NCI-H2196 (cell line): ENCODE data around the gene EFEMP2.

Experiments
- DNase-seq: peaks from one replicate; lab custom pipeline; 2025; ENCODE audit not compliant: unreplicated experiment; lab: John Stamatoyannopoulos, UW

The EFEMP2 gene

GRCh38 chr11:65867284-65868071 lies 5.1 kb downstream of the EFEMP2 start:
- DNase-seq, result no peak

DNA sequence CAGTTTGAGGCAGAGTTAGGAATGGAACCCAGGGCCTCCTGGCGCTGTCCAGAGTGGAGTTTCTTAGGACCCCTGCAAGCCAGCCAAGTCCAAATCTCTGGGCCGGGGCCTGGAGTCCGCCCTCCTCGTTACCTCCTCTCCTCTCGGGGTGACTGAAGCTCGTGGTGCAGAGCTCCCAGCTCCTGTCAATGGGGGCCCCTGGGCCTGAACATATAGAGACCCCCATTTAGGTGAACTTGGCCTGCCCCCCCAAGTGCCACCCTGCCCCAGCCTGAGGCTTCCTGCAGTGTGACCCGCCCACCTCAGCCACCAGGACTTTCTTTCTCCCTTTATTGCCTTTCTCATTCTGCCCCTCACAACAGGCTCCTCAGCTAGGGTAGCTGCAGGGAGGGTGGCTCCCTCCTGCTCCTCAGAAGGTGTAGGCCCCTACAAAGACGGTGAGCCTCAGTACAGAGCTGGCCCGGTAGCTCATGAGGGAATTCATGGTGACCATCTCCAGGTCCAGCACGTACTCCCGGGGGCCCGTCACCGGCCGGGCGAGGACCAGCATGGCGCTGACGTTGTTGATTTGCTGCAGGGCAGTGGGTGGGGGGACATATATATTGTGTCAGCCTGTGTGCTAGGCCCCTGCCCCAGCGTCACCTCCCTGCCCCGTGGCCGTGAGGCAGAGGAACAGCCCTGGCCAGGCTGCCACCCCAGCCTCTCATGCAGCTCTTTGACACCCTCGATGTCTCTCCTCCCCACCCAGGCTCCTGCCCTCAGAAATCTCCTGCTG lies 5.9 kb downstream of the EFEMP2 start:
- no peak for DNase-seq

DNA sequence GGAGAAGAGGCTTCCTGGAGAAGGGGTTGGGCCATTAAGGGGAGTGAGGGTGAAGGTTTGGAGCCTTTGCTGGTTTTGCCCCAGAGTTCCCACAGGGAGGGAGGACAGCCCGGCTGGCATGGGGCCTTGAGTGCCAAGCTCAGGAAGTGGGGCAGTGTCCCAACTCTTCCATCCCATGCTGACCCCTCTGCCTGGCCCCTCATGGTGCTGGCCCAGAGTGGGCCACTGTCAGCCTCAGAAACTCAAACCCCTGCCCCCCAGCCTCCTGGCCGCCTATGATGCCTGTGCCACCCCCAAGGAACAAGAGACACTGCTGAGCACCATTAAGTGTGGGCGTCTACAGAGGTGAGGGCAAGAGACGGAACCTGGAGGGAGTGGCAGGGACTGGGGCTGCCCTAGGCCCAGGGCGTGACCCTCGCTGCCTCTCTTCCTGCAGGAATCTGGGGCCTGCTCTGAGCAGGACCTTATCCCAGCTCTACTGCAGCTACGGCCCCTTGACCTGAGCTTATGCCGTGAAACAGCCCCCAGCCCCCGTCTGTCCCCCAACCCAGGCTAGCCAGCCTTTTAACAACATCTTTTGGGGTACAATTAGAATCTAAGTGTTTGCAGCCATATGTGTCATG lies 6.9 kb downstream of the EFEMP2 start:
- DNase-seq, result no peak

DNA sequence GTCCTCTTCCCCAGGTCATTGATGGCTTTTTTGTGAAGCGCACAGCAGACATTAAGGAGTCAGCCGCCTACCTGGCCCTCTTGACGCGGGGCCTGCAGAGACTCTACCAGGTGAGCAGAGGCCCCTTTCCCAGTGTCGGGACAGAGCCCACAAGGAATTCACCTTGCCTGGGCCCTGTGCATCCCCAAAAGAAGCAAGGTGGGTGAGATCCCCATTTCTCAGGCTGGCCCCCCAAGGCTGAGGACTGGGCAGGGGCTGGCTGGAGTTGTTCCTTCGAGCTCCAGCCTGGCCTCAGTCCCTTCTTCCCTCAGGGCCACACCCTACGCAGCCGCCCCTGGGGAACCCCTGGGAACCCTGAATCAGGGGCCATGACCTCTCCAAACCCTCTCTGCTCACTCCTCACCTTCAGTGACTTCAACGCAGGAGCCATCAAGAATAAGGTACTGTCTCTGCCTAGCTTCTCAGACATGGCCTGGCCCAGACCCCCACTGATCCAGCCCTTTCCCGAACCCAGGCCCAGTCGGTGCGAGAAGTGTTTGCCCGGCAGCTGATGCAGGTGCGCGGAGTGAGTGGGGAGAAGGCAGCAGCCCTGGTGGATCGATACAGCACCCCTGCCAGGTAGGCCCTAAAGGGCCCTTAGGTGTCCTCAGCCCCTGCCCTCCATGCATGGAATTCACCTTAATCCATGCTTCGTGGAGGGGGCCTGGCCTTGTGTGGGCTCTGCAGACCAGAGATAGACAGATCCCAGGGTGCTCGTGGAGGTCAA lies 7.7 kb downstream of the EFEMP2 start:
- no peak for DNase-seq

DNA sequence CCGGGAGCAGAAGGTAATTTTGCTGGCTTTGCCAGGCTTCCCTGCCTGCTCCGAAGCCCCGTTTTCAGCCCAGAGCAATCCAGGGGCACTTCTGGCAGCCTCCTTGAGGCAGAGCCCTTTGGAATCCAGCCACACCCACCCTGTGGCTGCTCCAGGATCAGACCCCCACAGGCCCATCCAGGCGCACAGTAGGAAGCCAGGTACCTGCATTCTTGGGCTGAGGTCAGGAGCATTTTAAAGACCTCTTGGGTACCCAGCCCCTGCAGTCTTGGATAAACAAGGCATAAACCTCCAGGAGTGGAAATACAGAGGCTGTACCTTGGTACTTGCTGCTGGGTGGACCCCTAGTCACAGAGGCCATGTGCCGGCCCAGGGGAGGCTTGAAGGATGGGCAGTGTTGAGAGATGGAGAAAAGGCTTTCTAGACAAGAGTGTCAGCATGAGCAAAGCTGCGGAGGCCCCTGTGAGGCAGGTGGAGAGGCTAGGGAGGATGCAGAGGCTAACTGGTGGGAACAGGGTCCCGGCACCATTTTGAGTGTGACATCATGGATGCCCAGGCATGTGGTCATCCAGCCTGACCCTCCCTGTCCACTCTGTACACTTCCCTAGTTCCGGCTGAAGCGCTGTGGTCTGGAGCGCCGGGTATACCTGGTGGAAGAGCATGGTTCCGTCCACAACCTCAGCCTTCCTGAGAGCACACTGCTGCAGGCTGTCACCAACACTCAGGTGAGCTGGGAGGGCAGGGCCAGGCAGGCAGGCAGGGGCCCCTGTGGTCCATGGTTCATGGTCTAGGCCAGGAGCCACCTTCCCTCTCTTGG lies 8.5 kb downstream of the EFEMP2 start:
- no peak for DNase-seq

GRCh38 chr11:65862941-65863888 lies 9.4 kb downstream of the EFEMP2 start:
- DNase-seq, result no peak

- no peak for DNase-seq
Measured at GRCh38 chr11:65862191-65862735, 10.3 kb downstream of the EFEMP2 start.

GRCh38 chr11:65861533-65862183 lies 10.9 kb downstream of the EFEMP2 start:
- DNase-seq, result no peak

- no peak for DNase-seq
Measured at GRCh38 chr11:65861165-65861505, 11.5 kb downstream of the EFEMP2 start.

DNA sequence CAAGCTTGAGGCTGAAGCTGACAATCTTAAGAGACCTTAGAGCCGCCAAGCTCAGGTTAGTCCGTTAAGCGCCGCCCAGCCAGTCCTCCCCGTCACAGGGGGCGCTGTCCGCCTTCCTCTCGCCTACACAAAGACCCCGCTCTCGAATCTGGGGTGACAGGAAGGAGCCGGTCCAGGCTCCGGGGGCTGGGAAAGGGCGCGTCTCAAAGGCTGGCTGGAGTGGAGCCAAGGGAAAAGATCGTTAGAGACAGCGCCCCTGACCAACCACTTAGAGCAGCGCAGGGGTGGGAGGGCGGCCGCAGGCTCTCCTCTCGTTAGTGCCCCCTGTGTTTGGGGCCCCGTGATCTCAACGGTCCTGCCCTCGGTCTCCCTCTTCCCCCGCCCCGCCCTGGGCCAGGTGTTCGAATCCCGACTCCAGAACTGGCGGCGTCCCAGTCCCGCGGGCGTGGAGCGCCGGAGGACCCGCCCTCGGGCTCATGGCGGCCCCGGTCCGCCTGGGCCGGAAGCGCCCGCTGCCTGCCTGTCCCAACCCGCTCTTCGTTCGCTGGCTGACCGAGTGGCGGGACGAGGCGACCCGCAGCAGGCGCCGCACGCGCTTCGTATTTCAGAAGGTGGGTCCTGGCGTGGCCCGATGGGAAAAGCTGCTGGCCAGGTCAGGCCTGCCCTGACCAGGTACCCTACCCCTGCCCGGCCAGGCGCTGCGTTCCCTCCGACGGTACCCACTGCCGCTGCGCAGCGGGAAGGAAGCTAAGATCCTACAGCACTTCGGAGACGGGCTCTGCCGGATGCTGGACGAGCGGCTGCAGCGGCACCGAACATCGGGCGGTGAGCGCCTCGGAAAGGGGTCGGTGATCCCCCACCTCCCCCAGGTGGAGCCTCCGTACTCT lies 12.1 kb downstream of the EFEMP2 start, which contains the start of gene MUS81:
Gene MUS81 (plus strand): TSS at position 156 of the 887 bp plus-strand sequence. CDS start 321 bp downstream, at position 477.
- DNase-seq, result peak; percentile 99

DNA sequence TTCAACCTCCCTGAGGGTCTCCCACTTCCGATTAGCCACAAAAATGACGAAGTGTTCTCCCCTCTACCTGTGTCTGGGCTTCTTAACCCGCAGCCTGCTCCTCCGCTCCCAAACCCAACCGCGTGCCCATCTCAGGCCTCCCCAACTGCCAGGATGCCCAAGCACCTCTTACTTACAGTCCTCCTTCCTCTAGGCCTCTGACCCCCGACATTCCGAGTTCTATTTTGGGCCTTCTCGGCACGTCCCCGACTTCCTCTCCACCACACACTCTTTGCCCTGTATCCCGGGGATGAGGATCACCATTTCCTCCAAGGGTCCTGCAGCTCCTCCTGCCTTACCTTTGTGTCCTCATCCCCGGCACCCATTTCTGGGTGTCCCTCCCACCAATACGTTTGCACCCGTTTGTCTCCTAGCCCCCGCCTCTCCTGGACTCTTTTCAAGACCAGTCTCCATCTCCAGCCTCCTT lies 12.8 kb downstream of the EFEMP2 start:
- DNase-seq, result no peak

DNA sequence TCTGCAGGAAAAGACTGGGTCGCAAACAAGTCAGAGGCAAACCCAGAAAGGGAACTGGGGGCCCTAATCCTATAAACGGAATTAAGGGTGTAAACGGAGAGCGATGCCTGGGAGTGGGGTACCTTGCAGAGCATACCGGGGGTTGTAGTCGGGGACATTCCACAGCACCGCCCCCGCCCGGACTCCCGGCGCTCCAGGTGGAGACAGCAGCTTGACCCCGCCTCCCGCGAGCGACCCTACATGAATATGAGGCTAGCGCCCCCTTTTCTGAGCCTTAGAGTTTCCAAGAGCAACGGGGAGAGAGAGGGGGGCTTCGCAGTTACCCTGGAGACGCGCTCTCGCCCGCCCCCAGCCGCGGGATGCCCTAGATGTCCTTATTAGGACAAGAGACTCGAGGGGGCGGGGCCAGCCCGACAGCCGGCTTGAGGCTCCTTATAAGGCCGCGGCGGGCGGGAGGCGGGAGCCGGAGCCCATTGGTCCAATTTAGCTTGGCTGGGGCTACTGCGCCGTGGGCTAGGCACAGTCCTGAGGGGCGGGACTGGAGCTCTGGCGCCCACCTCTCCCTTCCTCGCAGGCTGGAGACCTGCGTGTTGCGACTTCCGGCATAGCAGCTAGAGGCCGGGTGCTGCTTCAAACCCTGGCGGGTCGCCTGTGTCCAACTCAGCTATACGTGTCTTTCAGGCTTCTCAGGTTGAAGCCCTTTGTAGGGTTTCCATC lies 13.3 kb downstream of the EFEMP2 start:
- peak; percentile 100 for DNase-seq

GRCh38 chr11:65858681-65859087 lies 13.9 kb downstream of the EFEMP2 start:
- DNase-seq, result peak; percentile 49

DNA sequence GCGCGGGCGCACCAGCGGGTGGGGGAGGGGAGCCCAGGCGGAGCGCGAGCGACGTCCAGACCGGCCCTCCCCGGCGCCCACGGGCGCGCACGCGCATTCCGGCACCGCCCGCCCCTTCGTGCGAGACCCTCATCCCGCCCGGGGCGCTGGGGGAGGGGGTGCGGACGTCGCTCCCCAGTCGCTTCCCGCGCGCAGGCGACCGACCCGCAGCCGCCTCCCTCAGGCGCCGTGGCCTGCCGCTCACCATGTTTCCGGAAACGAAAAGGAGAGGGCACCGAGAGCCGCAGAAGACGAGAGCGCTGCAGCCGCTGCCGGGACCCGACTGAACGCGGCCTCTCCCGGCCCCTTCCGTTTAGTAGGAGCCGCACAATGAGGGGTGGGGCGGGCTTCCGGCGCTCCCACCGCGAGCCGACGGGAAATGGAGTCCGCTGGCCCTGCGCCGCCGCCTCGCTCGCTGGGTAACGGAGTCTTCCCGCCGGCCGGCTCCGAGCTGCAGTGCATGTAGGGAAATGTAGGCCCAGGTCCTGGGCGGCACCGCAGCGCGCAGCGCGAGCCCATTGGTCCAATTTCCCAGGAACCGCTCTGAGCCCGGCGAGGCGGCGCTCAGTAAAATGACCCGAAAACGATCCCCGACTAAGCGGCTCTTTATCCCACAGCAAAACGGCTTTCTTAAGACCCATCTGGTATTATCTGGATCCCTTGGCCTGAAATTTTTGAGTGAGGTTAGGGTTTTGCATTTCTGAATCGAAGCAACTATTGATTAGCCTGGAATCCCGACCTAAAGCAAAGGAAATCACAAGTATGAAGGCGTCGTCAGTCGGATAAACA lies 14.5 kb downstream of the EFEMP2 start, which contains the start of gene CFL1:
Gene CFL1 (minus strand): TSS at position 328 of the 828 bp plus-strand sequence. CDS start 81 bp downstream, at position 247.
- peak; percentile 98 for DNase-seq

DNA sequence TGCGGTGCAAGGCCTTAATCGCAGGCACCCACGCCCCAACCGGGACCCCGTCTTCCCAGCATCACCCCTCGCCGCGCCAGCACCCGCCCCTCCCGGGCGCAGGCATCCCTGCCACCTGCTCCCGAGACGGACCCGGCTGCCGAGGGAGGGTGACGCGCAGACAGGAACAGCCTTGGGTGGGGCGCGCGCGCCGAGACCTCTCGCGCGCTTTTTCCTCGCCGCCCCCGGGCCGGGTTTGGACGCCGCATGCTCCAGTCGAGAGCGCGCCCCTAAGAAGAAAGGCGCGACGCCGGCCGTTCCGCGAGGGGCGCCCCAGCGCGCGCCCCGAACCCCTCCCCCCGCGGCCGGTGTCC lies 15.1 kb downstream of the EFEMP2 start:
- DNase-seq, result no peak
